HG02973 (cell line): Measurements from ENCODE around the gene ERI3.
"Not testable (repeated sequence)": the region's sequence is repeated elsewhere in the genome, so short reads cannot be mapped to it uniquely, and the experiment has no call there.

Experiments used
- ATAC-seq: cut with Tn5 transposase; IDR thresholded peaks from one replicate; pipeline ENCODE4 v1.9.1; 2021; ENCODE audit warnings: moderate library complexity; ENCODE audit not compliant: unreplicated experiment

ERI3 gene

GRCh38 chr1:44217809-44218410, 137.1 kb downstream of the ERI3 start:
- ATAC-seq, result no peak

DNA sequence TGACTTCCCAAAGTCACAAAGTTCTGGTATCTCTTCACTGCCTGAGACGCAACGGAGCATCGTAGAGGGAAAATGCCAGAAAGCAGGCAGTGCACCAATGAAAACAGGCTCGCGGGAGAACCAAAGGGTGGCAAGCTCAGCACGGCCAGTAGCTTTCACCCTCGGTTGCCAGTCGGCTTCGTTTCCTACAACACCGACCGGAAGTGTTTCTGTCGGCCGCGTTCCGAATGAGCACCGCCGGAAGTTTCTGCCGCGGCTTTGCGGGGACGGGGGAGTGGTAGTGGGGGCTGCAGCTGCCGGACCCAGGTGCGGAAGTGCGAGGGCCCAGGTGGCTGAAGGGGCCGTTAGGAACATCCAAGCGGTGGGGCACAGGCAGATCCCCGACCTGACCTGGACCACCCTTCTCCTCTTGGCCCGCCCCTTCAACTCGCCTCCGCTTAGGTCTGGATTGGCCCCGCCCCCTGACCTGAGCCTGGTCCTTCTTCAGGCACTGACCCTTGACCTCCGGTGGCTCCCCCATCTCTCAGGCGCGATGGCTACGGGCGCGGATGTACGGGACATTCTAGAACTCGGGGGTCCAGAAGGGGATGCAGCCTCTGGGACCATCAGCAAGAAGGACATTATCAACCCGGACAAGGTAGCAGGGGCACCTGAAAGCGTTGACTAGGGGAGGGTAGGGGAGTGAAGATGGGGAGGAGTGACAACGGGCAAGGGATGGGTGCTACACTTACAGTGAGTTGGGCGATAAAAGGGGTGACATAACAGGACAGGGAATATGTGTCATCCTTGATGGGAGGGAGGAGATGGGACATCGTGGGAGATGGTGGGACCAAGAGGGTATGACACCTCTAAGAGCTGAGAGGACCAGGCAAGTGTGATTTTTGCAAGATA, 141.6 kb downstream of the ERI3 start, which contains the start of gene DMAP1:
Gene DMAP1, plus strand, starts transcription at position 250 of the 891 bp plus-strand sequence. Its CDS starts 283 bp downstream, at position 533.
- ATAC-seq, result peak; percentile 58

GRCh38 chr1:44212355-44213221, 142.5 kb downstream of the ERI3 start:
- ATAC-seq, result no peak

DNA sequence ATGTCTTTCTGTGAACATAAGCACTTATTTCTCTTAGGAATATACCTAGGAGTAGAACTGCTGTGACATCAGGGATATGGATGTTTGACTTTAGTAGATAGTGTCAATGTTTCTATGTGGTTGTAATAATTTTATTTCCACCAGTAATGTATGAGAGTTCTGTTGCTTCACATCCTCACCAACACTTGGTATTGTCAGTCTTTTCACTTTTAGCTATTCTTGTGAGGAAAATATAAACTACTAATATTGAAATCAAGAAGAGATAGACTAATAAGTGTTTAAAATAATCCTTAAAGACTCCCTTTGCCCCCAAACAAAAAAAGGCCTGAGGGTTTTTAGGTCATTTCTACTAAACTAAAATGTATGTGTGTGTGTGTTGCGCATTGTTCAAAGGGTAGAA, 144.5 kb downstream of the ERI3 start:
- no peak for ATAC-seq

- ATAC-seq, result no peak
Measured at GRCh38 chr1:44208226-44208625, 146.8 kb downstream of the ERI3 start.

GRCh38 chr1:44206545-44206944, 148.5 kb downstream of the ERI3 start:
- ATAC-seq, result not testable (repeated sequence)

DNA sequence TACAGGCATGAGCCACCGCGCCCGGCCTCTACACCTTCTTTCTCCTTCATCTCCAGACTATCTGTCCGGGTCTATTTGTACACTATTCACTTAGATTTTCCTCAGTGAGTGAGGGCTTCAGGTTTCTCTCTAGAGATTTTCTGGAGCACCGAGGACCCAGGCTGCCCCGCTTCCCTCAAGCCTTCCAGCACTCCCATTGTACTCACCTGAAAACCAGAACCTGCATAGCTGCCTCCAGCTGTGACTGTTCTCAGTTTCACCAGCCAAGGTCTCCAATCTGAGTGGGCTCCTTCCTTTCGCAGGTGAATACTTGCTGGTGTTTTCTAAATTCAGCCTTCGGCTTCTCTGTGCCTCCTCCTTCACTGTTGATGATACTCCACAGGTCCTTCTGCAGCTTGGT, 154.7 kb downstream of the ERI3 start:
- ATAC-seq, result no peak

- ATAC-seq, result no peak
Measured at GRCh38 chr1:44174630-44175029, 180.4 kb downstream of the ERI3 start.
